Smooth muscle cell (in vitro differentiated cells): Measurements from ENCODE around the gene RNF31. TPM values are rescaled to one million over a fixed set of nuclear protein-coding genes. Genes with fewer than 3 reads are reported as not detected.
A peak's percentile ranks its signal among the peaks of the same experiment; 100 is the strongest.

Experiments
- DNase-seq: peaks from one replicate; lab custom pipeline; 2025; ENCODE audit not compliant: unreplicated experiment; lab: John Stamatoyannopoulos, UW
- H2AFZ ChIP-seq: fragments of 200-600 bp; sonication (generic); 2 replicates; pipeline ENCODE4 v1.6.0; 2016; ENCODE audit warnings: antibody characterized with exemption, low read depth, mild to moderate bottlenecking
- H3F3A ChIP-seq: fragments of 200-600 bp; sonication (generic); 2 replicates; pipeline ENCODE4 v1.6.0; 2017; ENCODE audit warnings: antibody characterized with exemption, low read depth
- H3K27ac ChIP-seq: fragments of 200-600 bp; sonication (generic); 2 replicates; pipeline ENCODE4 v1.5.1; 2016; ENCODE audit warnings: low read depth, mild to moderate bottlenecking
- H3K27me3 ChIP-seq: fragments of 200-600 bp; sonication (generic); 2 replicates; pipeline ENCODE4 v1.6.1; 2016; ENCODE audit warnings: low read depth, mild to moderate bottlenecking
- H3K36me3 ChIP-seq: fragments of 200-600 bp; sonication (generic); 2 replicates; pipeline ENCODE4 v1.5.1; 2016; ENCODE audit warnings: low read depth
- H3K4me1 ChIP-seq: fragments of 200-600 bp; sonication (generic); 2 replicates; pipeline ENCODE4 v1.5.1; 2016; ENCODE audit warnings: low read depth
- H3K4me2 ChIP-seq: fragments of 200-600 bp; sonication (generic); 2 replicates; pipeline ENCODE4 v1.6.0; 2016; ENCODE audit warnings: mild to moderate bottlenecking
- H3K4me3 ChIP-seq: fragments of 200-600 bp; sonication (generic); 2 replicates; pipeline ENCODE4 v1.5.1; 2016; ENCODE audit warnings: mild to moderate bottlenecking
- H3K79me2 ChIP-seq: fragments of 200-600 bp; sonication (generic); 2 replicates; pipeline ENCODE4 v1.6.0; 2016; ENCODE audit warnings: low read depth, mild to moderate bottlenecking
- H3K9ac ChIP-seq: fragments of 200-600 bp; sonication (generic); 2 replicates; pipeline ENCODE4 v1.6.0; 2016; ENCODE audit warnings: low read depth
- H3K9me3 ChIP-seq: fragments of 200-600 bp; sonication (generic); replicated peaks from 2 replicates; pipeline ENCODE4 v1.5.1; 2016; ENCODE audit warnings: low read depth
- H4K20me1 ChIP-seq: fragments of 200-600 bp; sonication (generic); 2 replicates; pipeline ENCODE4 v1.6.0; 2016; ENCODE audit warnings: low read depth
- CTCF ChIP-seq: fragments of 200-600 bp; sonication (generic); IDR thresholded peaks from 2 replicates; pipeline ENCODE4 v1.5.1; 2017; ENCODE audit warnings: borderline replicate concordance, mild to moderate bottlenecking, antibody characterized with exemption; ENCODE audit not compliant: insufficient read depth, poor library complexity, severe bottlenecking
- WGBS: methylation state at CpG from one replicate; pipeline ENCODE4 v1.1.7; 2016; ENCODE audit warnings: low lambda C conversion rate; 5-methylcytosine and 5-hydroxymethylcytosine counted together
- polyA plus RNA-seq: library from polyadenylated mRNA; unstranded; fragments of >200 nt; fragmentation: Nextera tagmentation; extraction: Ambion mirVana; gene quantifications from 2 replicates; pipeline ENCODE4 v1.2.1, GENCODE V29; 2016
- total RNA-seq: library from RNA; depleted of rRNA; stranded (reverse); fragments of >200 nt; gene quantifications from 2 replicates; pipeline ENCODE4 v1.2.3, GENCODE V29; 2014

RNF31 gene
- total and polyA plus RNA-seq, 2 experiments from 2014 or later, result 25.4 to 74.8 TPM

GRCh38 chr14:24144451-24144850 is 2.8 kb upstream of the RNF31 start:
- 96% methylated on average over 1 of the region's 1 CpG for WGBS
- H3K27ac ChIP-seq, result no peak overlapping the region
- peaks cover 13% of the 10 kb centered on the region for H4K20me1 ChIP-seq
- H3K9me3 ChIP-seq, result no peaks in the 10 kb centered on the region
- H3K79me2 ChIP-seq, result peaks cover 38% of the 10 kb centered on the region
- no peaks in the 10 kb centered on the region for H3K27me3 ChIP-seq
- H3F3A ChIP-seq, result peaks cover 16% of the 10 kb centered on the region
- H3K4me1 ChIP-seq, result peaks cover 23% of the 10 kb centered on the region
- no peak overlapping the region for H3K9ac ChIP-seq
- H2AFZ ChIP-seq, result no peak overlapping the region
- no peak overlapping the region for H3K4me2 ChIP-seq
- H3K36me3 ChIP-seq, result no peaks in the 10 kb centered on the region
- no peak overlapping the region for H3K4me3 ChIP-seq
- DNase-seq, result no peak
- no peak for TF ChIP-seq CTCF

GRCh38 chr14:24145219-24145618 is 2.1 kb upstream of the RNF31 start:
- DNase-seq, result no peak
- Histone ChIP-seq H3K9me3 (no peaks in the 10 kb centered on the region), H3K4me2 (no peak overlapping the region), H3K36me3 (no peaks in the 10 kb centered on the region), H3F3A (peaks cover 16% of the 10 kb centered on the region), H3K4me1 (peaks cover 15% of the 10 kb centered on the region), H3K9ac (no peak overlapping the region), H4K20me1 (peaks cover 9% of the 10 kb centered on the region), H3K79me2 (peaks cover 30% of the 10 kb centered on the region), H3K27ac (peak overlapping the region; percentile 93), H2AFZ (no peak overlapping the region), H3K4me3 (peak overlapping the region; percentile 86), H3K27me3 (no peaks in the 10 kb centered on the region)
- 98% methylated on average over 2 of the region's 2 CpGs for WGBS
- no peak for TF ChIP-seq CTCF

GRCh38 chr14:24145690-24146452 is 1.4 kb upstream of the RNF31 start:
- Histone ChIP-seq H3K9me3 (no peaks in the 10 kb centered on the region), H3K4me1 (peaks cover 15% of the 10 kb centered on the region), H3K4me2 (peak overlapping the region; percentile 88), H3K79me2 (peaks cover 24% of the 10 kb centered on the region), H2AFZ (peak overlapping the region; percentile 22), H3K9ac (peak overlapping the region; percentile 82), H3K27ac (peak overlapping the region; percentile 93), H3K36me3 (no peaks in the 10 kb centered on the region), H3F3A (peaks cover 16% of the 10 kb centered on the region), H4K20me1 (peaks cover 9% of the 10 kb centered on the region), H3K27me3 (no peaks in the 10 kb centered on the region), H3K4me3 (peak overlapping the region; percentile 86)
- no peak for DNase-seq
- no peak for TF ChIP-seq CTCF
- WGBS, result 41% methylated on average over 9 of the region's 9 CpGs
